WERI-Rb-1 (cell line): ENCODE data around the gene GNA14.

Experiments used
- DNase-seq: peaks from one replicate; pipeline ENCODE4 v3.0.0-alpha.2; 2020
- H3K27ac ChIP-seq: fragments of 250-450 bp; sonication (Bioruptor Pico); 2 replicates; pipeline ENCODE4 v1.5.1; 2020; ENCODE audit warnings: mild to moderate bottlenecking, moderate library complexity
- H3K27me3 ChIP-seq: fragments of 250-450 bp; sonication (Bioruptor Pico); 2 replicates; pipeline ENCODE4 v1.5.1; 2021; ENCODE audit warnings: mild to moderate bottlenecking, low read depth, moderate library complexity; ENCODE audit not compliant: insufficient read depth, severe bottlenecking
- H3K36me3 ChIP-seq: fragments of 250-450 bp; sonication (Bioruptor Pico); 2 replicates; pipeline ENCODE4 v1.5.1; 2020; ENCODE audit warnings: mild to moderate bottlenecking, moderate library complexity
- H3K4me3 ChIP-seq: 2 replicates; pipeline ENCODE4 v1.5.1; 2011; ENCODE audit warnings: low read depth, mild to moderate bottlenecking, control low read depth, low read length
- H3K9me3 ChIP-seq: fragments of 250-450 bp; sonication (Bioruptor Pico); 2 replicates; pipeline ENCODE4 v1.5.1; 2021; ENCODE audit warnings: mild to moderate bottlenecking, moderate library complexity; ENCODE audit not compliant: severe bottlenecking
- CTCF ChIP-seq: IDR thresholded peaks from 2 replicates; pipeline ENCODE4 v1.5.1; 2011; ENCODE audit warnings: low read depth, mild to moderate bottlenecking, control low read depth, inconsistent platforms, low read length

The GNA14 gene

GRCh38 chr9:77534376-77535057 lies 113.6 kb downstream of the GNA14 start:
- DNase-seq: no peak
- TF ChIP-seq CTCF: no peak
- H3K27me3 ChIP-seq: no peaks in the 10 kb centered on the region

GRCh38 chr9:77533671-77534070 lies 114.5 kb downstream of the GNA14 start:
- no peak overlapping the region for H3K4me3 ChIP-seq
- H3K9me3 ChIP-seq: no peaks in the 10 kb centered on the region
- no peak for DNase-seq
- no peaks in the 10 kb centered on the region for H3K27me3 ChIP-seq
- no peak overlapping the region for H3K27ac ChIP-seq
- no peak for TF ChIP-seq CTCF
- H3K36me3 ChIP-seq: no peaks in the 10 kb centered on the region

More at GRCh38 chr9:77534376-77535057, 113.6 kb downstream of the GNA14 start:
- H3K4me3 ChIP-seq: no peak overlapping the region
- H3K36me3 ChIP-seq: no peaks in the 10 kb centered on the region
- H3K27ac ChIP-seq: no peak overlapping the region
- H3K9me3 ChIP-seq: no peaks in the 10 kb centered on the region

- Histone ChIP-seq H3K36me3 (no peaks in the 10 kb centered on the region), H3K27ac (no peak overlapping the region), H3K9me3 (no peaks in the 10 kb centered on the region), H3K27me3 (no peaks in the 10 kb centered on the region), H3K4me3 (no peak overlapping the region)
- no peak for DNase-seq
- TF ChIP-seq CTCF: no peak
Measured at GRCh38 chr9:77532607-77533006, 115.5 kb downstream of the GNA14 start.

- Histone ChIP-seq H3K36me3 (no peaks in the 10 kb centered on the region), H3K4me3 (no peak overlapping the region), H3K27ac (no peak overlapping the region), H3K9me3 (no peaks in the 10 kb centered on the region), H3K27me3 (no peaks in the 10 kb centered on the region)
- TF ChIP-seq CTCF: no peak
- DNase-seq: no peak
Measured at GRCh38 chr9:77531400-77531799, 116.7 kb downstream of the GNA14 start.

GRCh38 chr9:77523891-77524290 lies 124.2 kb downstream of the GNA14 start:
- DNase-seq: no peak
- Histone ChIP-seq H3K27ac (no peak overlapping the region), H3K4me3 (no peak overlapping the region), H3K36me3 (no peaks in the 10 kb centered on the region), H3K27me3 (no peaks in the 10 kb centered on the region), H3K9me3 (no peaks in the 10 kb centered on the region)
- no peak for TF ChIP-seq CTCF

GRCh38 chr9:77521091-77521490 lies 127.0 kb downstream of the GNA14 start:
- no peak overlapping the region for H3K4me3 ChIP-seq
- no peaks in the 10 kb centered on the region for H3K27me3 ChIP-seq
- DNase-seq: no peak
- no peaks in the 10 kb centered on the region for H3K36me3 ChIP-seq
- TF ChIP-seq CTCF: no peak
- no peak overlapping the region for H3K27ac ChIP-seq
- H3K9me3 ChIP-seq: peaks cover 2% of the 10 kb centered on the region
